Measurements from ENCODE around the gene PALLD.
"Not testable (repeated sequence)": the region's sequence is repeated elsewhere in the genome, so short reads cannot be mapped to it uniquely, and the experiment has no call there.

The PALLD gene

DNA sequence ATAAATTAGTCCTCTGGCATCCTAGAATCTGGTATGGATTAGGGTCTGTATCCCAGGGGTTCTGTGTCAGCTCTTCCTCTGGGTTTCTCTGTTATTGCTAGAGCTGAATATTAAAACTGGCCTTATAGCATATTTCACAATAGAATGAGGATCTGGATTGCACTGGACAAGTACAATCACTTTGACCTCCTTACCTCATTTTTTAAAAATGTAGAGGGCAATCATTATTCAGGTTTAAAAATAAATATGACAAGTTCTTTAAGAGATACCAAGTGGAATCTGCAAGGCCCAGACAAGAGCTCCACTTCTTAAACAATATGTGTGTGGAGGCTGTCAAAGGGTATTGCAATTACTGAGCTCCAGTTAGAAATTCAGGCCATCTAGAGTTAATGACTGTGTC is 1.4 kb downstream of the PALLD start:
- DNase-seq: no peak

DNA sequence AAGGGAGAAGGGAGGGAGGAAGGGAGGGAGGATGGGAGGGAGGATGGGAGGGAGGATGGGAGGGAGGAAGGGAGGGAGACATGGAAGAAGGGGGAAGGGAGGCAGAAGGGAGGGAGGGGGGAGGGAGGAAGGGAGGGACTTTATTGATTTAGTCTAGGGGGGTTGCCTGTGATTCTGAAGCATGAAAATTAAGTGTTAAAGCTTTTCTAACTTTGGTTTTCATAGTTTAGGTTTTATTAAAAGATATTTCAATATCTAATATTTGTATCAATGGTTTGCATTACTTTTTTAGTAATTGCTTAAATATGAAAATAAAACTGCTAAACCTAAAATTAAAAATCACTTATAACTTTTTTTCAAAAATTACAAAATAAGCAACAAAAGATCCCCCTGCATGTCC is 2.4 kb downstream of the PALLD start:
- no peak for DNase-seq

DNA sequence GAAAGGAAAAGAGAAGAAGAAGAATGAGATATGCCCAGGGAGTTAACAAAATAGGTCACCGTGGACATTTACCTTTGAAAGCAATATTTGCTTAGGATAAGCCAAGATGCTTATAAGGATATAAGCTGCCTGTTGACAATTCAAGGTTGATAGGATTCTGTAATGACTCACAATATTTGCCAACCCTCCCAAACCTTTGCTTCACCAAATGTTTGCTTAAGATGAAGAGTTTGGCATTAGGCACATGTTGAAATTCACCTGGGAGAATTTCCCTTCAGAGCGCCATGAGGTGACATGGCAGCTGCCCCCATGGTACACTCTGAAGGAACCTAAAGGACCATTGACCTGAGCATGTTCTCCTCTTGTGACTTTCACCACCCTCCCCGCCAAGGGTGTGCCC is 4.6 kb downstream of the PALLD start:
- no peak for DNase-seq

DNA sequence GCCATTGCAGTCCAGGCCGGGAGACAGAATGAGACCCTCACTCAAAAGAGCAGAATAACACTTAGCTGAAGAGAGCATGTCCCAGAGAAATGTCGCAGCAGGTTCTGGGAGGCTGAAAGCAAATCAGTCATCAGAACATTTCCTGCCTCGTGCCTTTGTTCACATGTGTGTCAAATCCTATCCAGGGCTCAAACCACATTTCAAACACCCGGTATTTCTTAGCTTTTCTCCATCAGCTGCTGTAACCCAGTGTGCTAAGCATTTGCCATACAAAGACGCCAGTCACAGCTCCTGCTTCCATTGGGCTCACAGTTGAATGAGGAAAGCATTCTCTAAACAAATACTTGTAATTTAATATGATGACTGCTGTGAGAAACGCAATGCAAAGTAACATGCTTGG is 6.0 kb downstream of the PALLD start:
- DNase-seq: peak in 1 of 6 experiments; percentile 2

DNA sequence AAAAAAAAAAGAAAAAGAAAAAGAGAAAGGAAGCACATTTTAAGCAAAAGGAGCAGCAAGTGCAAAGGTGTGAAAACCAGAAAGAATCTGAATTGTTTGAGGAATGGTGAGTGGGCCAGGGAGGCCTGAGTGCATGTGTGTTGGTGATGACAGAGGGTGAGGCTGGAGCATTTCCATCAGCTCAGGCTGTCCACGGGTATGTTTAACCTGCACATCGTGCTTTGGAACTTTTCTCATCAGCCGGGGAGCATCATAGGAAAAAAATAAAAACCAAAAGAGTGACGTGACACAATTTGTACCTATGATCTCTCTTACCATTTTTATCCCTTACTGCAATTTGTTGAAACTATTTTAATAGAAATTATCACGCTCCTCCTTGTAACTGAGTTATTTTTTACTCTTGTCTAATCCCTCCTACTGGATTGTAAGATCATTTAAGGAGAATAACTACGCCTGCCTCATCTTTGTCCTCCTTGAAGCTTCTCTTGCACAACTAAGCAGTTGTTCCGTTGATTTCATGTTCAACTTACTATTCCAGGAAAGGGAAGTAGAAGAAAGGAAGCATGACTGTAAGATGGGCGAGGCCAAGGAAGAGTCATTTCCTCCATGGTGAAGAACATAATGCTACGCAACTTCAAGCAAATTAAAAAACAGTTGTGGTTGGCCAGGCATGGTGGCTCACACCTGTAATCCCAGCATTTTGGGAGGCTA is 7.0 kb downstream of the PALLD start:
- DNase-seq: no peak

DNA sequence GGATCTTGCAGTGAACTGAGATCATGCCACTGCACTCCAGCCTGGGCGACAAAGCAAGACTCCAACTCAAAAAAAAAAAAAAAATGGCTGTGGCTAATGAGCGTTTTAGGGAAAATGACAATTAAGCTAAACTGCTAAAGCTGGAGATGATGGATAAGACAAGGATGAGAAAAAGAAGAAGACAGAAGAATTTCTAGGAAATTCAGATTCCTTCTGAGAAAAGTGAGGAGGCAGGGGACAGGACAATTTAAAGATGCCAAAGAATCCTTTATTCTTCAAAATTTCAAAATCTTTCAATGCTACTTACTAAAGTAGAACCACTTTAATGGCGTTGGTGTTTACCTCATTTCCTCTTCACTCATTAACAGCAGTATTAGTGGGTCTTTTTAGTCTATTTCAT is 7.7 kb downstream of the PALLD start:
- no peak for DNase-seq

DNA sequence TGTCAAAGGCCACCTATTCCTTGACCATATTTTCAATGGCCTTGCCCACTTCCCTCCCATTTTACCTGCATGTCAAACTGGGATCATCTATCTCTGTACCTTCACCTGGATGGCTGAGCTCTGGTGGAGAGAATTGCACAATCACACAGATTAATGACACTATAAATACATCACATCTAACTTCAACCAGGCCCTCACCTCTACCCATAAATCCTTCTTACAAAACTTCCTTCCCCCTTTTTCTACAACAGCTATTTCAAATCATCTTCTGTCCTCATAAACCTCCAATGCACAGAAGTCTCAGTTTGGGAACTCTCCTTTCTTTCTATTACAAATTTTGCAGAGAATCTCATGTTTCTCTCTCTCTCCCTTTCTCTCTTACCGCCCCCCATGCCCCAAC is 9.2 kb downstream of the PALLD start:
- no peak for DNase-seq

DNA sequence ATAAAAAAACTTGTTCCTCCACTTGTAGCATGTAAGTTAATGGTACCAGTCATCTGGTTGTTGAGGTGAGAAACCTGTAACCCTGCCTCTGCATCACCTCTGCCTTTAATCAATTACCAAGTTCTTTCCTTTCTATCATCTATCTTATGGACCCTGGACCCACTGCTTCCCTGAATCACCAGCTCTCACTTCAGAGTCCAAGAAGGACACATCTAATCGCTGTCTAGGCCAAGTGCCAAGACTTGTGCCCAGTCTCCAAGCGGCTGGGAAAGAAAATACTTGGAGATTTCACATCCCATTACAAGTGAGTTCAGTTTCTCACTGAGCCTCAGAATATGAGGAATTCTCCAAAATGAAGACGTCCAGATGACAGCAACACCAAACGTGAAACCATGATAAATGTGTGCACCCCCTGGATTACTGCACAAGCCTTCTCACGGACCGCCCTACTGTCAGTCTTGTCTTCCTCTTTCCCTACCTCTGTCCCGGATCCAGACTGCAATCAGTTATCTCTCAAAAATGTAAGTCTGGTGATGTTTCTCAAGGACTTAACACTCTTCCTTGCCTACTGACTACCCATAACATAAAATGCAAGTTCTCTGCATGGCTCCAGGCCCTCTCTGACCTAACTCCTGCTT is 10.4 kb downstream of the PALLD start:
- DNase-seq: no peak

DNA sequence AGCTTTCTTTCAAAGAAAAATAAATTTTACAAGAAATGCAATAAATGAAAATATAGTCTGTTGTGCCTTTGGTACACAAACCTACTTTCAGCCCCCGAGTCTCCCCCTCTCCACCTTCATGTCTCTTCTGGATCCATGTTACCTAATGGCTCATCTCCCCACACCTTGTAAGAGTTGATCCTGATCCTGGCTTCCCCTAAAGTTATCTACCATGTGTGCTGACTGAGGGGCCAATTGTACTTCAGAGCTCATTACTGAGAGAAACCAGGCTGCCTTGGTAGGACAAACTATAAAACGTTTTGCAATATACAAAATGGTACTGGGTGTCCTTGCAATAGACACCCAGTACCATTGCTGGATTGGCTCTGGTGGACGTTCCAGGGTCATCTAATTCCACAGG is 11.8 kb downstream of the PALLD start:
- no peak for DNase-seq

DNA sequence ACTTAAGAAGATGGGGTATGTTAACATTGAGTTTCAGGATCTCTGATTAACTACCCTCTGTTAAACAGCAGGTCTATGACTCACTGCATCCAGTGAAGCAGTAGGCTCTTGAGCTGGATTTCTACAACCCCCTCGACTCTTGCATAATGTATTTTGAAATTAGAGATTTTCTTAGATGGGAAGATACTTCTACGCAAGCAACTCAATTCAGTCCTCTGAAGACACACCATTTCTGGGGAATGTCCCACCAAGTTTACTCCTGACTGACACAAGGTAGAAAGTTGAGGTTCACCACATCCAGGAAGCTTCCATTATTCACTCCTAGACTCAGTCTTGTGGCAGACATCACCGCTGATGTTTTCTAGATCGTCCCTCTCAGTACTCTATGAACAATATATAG is 12.9 kb downstream of the PALLD start:
- peak in 3 of 6 experiments; percentile 18 to 56 (median 54) for DNase-seq

DNA sequence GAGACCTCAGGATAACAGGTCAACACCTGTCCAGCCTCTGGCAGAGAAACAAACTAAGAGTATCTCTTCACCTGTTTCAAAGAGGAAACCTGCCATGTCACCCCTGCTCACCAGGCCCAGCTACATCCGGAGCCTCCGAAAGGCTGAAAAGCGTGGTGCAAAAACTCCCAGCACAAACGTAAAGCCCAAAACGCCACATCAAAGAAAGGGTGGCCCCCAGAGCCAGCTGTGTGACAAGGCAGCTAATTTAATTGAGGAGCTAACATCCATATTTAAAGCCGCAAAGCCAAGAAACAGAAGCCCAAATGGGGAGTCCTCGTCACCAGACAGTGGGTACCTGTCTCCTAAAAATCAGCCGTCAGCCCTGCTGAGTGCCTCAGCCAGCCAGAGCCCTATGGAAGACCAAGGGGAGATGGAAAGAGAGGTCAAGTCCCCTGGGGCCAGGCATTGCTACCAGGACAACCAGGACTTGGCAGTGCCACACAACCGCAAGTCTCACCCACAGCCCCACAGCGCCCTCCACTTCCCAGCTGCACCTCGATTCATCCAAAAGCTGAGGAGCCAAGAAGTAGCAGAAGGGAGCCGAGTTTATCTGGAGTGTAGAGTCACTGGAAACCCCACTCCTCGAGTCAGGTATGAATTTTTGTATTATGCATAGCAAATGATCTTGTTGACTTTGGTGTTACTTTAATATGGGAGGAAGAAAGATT is 15.1 kb downstream of the PALLD start:
- DNase-seq: peak; percentile 10 to 69 (median 50)

DNA sequence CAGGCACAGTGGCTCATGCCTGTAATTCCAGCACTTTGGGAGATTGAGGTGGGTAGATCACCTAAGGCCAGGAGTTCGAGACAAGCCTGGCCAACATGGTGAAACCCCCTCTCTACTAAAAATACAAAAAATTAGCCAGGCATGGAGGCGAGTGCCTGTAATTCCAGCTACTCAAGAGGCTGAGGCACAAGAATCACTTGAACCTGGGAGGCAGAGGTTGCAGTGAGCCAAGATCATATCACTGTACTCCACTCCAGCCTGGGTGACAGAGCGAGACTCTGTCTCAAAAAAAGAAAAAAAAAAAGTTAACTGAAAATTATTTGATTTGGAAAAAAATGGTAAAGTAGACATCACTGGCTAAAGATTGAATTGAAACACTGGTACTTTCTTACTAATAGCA is 17.0 kb downstream of the PALLD start:
- not testable (repeated sequence) for DNase-seq

DNA sequence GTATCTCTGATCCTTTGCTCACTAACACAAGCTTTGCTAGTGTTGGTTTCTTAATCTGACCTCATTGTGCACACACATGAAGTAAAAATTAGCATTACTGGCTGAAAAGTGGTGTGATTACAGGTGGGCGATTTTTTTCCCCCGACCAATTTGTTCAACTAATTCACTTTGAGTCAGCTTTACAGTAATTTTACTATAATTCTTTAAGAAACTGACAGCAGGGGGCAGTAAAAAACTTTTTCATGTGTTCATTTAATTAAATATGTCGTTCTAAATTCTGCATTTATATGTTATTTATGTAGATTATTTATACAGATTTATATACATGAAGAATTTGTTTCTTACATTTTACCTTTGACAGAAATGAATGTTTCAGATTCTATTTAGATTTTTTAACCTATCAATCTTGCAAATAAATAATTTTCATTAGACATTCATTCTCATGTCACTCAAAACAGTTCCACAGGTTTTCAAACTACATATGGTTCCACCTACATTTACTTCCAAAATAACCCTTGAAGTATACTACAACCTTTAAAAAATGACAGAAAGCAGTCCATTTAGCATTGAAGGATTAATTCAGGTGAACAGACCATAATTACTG is 17.5 kb downstream of the PALLD start:
- DNase-seq: peak in 2 of 6 experiments; percentile 14 to 24

DNA sequence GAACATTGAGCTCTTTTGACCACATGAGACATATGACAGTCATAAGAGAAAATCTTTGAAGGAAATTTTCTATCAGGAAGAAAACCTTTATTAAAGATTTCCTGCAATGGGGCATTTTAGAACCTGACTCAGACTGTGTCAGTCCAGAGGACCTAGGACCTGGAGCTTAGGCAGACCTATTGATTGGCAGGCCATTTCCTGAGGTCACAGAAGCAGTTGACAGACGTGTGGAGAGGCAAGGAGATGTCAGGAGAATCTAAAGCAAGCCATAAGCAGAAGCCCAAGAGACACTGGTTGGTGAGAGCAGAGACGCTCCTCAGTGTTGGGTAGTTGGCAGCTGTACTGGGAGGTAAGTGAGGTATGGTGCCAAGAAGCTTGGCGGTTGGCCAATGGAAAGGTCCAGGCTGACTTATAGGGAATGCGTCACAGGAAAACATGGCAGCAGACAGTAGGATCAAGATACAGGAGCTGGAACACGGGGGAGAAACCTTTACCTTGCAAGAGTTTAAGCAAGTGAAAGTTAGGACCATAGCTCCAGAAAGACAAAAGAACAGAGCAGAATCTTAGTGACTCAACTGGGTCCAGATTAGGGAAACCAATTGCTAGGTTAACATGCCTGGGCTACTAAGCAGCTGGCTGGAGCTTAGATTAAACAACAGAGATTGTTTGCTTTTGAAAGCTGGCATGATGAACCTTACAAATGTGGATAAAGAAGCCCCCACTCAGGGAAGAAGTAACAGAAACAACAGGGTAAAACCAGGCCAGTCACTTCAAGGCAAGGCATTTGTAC is 18.6 kb downstream of the PALLD start:
- no peak for DNase-seq

DNA sequence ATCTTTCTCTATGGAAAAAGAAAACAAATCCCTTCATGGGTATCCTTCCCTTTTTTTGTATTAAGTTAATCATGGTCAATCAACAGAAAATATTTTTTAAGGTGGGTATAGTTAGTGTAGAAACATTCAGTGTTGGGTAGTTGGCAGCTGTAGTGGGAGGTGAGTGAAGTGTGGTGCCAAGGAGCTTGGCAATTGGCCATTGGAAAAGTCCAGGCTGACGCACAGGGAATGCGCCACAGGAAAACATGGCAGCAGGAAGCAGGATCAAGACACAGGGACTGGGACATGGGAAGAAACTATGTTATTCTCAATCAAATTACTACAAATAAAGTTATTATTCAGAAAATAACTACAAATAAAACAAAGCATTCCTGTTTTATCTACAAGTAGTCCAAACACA is 20.0 kb downstream of the PALLD start:
- DNase-seq: no peak

DNA sequence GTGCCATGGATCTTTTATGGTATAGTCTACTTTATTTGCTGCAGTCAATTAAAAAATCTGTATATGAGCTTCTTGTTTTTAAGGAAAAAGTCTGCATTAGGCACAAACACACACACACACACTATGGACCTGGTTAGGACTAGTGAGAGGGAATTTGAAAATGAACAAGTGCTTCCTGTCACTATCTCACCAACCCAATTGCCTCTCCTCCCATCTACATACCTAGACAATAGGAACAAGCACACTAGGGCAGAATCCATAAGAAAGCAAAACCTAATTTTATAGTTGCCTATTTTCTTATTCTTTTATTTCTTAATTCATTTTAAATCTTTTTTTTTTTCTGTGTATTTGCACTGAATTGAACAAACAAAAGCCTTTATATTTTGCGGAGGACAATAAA is 22.7 kb downstream of the PALLD start:
- no peak for DNase-seq

DNA sequence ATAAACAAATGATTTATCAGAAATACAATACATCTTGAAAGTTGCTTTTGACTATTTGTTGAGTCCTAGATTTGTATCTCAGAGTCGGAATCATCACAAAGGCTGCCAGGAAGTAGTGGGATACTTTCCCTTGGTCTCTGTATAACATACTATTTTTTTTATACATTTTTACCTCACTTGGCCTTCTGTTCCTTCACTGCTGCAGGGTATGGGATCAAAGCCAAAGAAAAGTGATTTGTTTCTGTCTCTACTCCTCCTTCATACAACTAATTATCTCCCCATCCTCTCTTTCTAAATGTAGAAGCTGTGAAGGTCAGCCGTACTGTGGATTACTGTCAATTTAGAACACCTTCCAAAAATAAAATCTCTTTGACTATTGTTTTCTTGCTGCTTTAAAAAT is 24.9 kb downstream of the PALLD start:
- DNase-seq: no peak

DNA sequence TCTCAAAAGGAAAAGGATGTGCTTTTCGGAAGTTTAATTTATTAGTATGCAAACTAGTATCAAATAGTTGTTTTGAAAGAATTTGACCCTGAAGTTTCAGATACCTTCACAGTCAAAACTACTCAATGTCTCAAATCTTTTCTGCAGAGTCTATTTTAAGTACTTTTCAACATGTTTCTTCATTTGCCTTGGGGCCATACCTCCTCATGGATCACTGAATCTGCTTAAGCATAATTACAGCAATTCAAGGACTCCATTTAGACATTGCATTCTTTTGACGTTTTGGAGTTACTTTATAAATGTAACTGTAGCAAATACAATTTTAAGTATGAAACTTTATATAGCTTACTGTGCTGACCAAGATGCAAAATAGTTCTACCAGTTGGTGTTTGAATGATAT is 25.5 kb downstream of the PALLD start:
- DNase-seq: no peak

DNA sequence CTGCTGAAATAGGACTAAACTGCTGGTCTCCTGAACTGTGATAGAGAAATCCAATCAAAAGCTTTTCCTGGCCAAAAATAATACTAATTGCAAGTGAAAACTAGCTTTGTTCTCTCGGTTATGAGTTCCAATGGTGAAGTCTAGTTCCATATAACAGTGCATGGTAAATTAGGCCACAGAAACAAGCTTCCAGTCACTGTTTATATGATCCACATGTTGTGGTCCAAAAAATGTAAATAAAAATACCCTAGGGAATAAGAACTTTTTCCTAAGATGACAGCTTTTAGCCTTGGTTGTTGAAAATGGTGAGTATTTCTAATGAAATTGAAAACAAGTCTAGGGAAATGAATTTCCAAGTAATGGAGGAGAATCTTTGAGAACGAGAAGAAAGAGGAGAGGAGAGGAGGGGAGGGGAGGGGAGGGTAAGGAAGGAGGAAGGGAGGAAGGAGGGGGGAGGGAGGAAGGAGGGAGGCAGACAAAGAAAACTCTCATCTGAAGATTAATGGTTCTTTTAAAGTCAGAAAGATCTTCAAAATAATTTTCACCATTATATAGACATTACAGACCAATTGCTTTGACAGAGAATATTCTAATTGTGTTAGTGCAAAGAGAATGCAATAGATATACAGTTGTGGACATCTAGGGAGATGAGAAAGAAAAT is 26.1 kb downstream of the PALLD start:
- no peak for DNase-seq

DNA sequence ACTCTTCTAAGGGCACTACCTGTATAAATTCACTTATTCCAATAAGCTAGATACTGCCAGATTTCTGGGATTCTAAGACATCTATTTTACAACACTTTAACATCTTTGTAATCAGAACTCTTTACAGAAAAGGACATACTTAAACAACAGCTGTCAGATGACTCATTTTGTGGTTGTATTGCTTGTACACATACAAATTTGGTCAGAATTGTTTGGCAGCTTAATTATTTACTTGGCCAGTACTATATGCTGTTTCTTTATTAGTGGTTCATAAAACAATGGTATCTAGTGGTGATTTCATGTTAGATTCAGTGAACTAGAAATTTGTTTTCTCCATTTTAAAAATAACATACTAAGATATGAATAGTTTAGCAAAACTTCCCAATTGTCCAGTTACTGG is 27.2 kb downstream of the PALLD start:
- no peak for DNase-seq

DNA sequence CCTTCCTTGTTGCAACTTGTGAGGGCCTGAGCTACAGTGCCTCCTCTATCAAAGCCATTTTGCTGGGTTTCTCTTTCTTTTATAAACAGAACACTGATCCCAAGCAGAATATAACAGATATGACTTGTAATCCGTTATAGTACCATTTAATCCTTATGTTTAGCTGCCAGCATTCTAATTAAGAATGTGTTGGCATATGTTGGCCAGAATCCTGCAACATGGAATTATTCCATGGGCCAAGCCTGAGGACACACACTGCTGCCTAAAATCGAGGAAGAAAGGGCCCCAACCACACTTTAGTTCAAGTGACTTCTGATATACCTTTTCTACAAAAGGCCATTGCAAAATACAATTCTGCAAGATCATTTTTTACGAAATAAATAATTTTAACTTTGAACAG is 28.0 kb downstream of the PALLD start:
- no peak for DNase-seq

DNA sequence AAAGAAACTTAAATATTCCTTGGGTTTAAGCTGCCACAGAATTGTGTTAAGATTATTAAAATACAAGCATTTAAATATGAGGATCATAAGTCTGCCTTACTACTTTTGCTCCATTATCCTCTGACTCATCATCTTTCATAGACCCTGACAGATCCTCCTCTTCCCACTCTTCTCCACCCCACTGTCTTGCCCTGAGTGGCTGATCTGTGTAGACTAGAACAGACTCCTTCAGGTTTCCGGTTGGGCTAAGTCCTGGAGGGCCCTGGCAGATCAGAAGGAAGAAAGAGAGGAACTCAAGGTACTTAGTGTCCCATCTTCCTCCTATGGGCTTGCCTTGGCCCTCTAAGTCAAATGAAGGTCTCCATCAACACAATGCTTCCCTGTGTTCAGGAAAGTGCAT is 30.7 kb downstream of the PALLD start:
- DNase-seq: no peak

Measured in stimulated activated naive CD4-positive, alpha-beta T cell (primary cell).